Colonic mucosa (tissue), 4 donors: ENCODE results near the gene CHI3L2. TPM values are rescaled to one million over a fixed set of nuclear protein-coding genes. Genes with fewer than 3 reads are reported as not detected.

Experiments used
- DNase-seq: peaks from one replicate; pipeline ENCODE4 v3.0.0-alpha.2; 2020
- H3K27ac ChIP-seq: fragments of 200-600 bp; one replicate; pipeline ENCODE4 v1.8.0; 2021
- H3K27me3 ChIP-seq: fragments of 200-600 bp; one replicate; pipeline ENCODE4 v1.8.0; 2021
- H3K36me3 ChIP-seq: fragments of 200-600 bp; one replicate; pipeline ENCODE4 v1.8.0; 2021
- H3K4me1 ChIP-seq: fragments of 200-600 bp; one replicate; pipeline ENCODE4 v1.8.0; 2021; ENCODE audit warnings: mild to moderate bottlenecking
- H3K4me3 ChIP-seq: fragments of 200-600 bp; one replicate; pipeline ENCODE4 v1.8.0; 2021
- H3K9ac ChIP-seq, 2 donors: one replicate each; pipeline ENCODE4 v1.7.0; 2013; ENCODE audit warnings: control low read depth in 2 of 2, low read depth in 2 of 2, low read length in 2 of 2
- H3K9me3 ChIP-seq: fragments of 200-600 bp; one replicate; pipeline ENCODE4 v1.8.0; 2021
- CTCF ChIP-seq: fragments of 200-600 bp; IDR thresholded peaks from one replicate; pipeline ENCODE4 v1.8.0; 2022; ENCODE audit warnings: antibody characterized with exemption, mild to moderate bottlenecking
- intact Hi-C: fragments of 100-400 bp; cut with DNase I; formaldehyde crosslinking; loops from one replicate; pipeline ENCODE4 v1.14.1; 2022
- total RNA-seq, 2 donors: library from RNA; stranded (reverse); fragmentation: NEBNext Ultra II Directional in 1 of 2; extraction: Animal tissue kit (Norgen Biotek cat#: 25700) in 1 of 2; gene quantifications; one replicate each; pipeline ENCODE4 v1.2.1, GENCODE V29; 2021
- donor health status: healthy.
- donor health status: DM: no; HTN: no; CAD: no.
- donor health status: DM: no; HTN: no; CAD: no.

CHI3L2 gene
- total RNA-seq, 2 donors from 2014 or later = 0.49 to 0.53 TPM

- H3K27ac ChIP-seq = peak overlapping the region; percentile 68
- DNase-seq = no peak
- intact Hi-C loops = no loop called here
Measured at GRCh38 chr1:111195002-111195684, 32.4 kb upstream of the CHI3L2 start.

DNA sequence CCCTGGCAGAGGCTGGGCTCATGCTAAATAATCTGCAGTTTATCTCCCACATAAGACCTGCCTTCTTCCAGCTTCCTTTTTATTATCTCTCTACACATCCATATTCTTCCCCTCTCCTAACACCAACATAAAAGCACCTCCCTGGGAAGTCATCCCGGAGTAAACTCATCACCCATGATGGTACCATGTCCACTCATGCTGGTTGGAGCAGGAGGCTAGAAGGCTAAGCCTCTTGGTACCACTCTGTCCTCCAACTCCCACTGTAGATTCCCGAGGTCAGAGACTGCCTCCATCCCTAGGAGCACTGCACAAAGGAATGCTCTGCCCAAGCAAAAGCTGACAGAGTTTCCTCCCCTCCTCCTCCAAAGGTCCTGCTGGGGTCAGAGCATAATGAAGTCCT lies 31.3 kb upstream of the CHI3L2 start:
- Histone ChIP-seq H3K27me3 (no peaks in the 10 kb centered on the region), H3K4me1 (peaks cover 14% of the 10 kb centered on the region), H3K27ac (no peak overlapping the region), H3K9ac (no peak overlapping the region), H3K9me3 (no peaks in the 10 kb centered on the region), H3K4me3 (no peak overlapping the region), H3K36me3 (peaks cover 6% of the 10 kb centered on the region)
- intact Hi-C loops = no loop called here
- DNase-seq = no peak
- TF ChIP-seq CTCF = no peak

More at GRCh38 chr1:111195002-111195684, 32.4 kb upstream of the CHI3L2 start:
- Histone ChIP-seq H3K36me3 (peaks cover 6% of the 10 kb centered on the region), H3K9ac (no peak overlapping the region), H3K4me1 (peaks cover 5% of the 10 kb centered on the region), H3K4me3 (no peak overlapping the region), H3K9me3 (no peaks in the 10 kb centered on the region), H3K27me3 (no peaks in the 10 kb centered on the region)
- TF ChIP-seq CTCF = no peak

- no peak for TF ChIP-seq CTCF
- Histone ChIP-seq H3K9me3 (no peaks in the 10 kb centered on the region), H3K4me3 (peak overlapping the region; percentile 14), H3K27me3 (no peaks in the 10 kb centered on the region), H3K36me3 (peaks cover 6% of the 10 kb centered on the region), H3K4me1 (peaks cover 24% of the 10 kb centered on the region), H3K27ac (peak overlapping the region; percentile 92), H3K9ac (peak overlapping the region; percentile 29 to 42)
- DNase-seq = peak; percentile 42
- intact Hi-C loops = no loop called here
Measured at GRCh38 chr1:111197598-111198284, 29.8 kb upstream of the CHI3L2 start.

DNA sequence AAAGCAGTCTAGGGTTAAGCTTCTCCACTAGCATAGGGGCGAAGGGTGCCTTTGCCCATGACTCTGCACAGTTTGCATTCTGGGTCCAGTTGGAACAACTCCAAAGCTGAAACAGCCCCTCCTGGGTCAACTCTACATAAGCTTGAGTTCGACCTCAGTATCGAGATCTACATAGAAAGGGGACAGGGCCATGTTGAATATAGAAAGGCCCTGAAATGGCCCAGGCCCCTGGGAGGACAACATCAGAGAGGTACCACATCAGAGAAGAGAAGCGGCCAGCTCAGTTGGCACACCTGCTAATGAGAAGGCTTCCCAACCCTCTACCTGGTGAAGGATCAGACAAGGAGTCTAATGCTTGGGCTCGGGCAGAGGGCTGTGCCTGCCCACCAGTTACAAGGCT lies 28.7 kb upstream of the CHI3L2 start:
- Histone ChIP-seq H3K9ac (peak overlapping the region; percentile 42 to 46), H3K27ac (peak overlapping the region; percentile 92), H3K36me3 (peaks cover 6% of the 10 kb centered on the region), H3K4me3 (peak overlapping the region; percentile 14), H3K27me3 (no peaks in the 10 kb centered on the region), H3K4me1 (peaks cover 23% of the 10 kb centered on the region), H3K9me3 (no peaks in the 10 kb centered on the region)
- no peak for TF ChIP-seq CTCF
- intact Hi-C loops = no loop called here
- DNase-seq = no peak

GRCh38 chr1:111199329-111199728 lies 28.2 kb upstream of the CHI3L2 start:
- H3K36me3 ChIP-seq = peaks cover 6% of the 10 kb centered on the region
- DNase-seq = no peak
- no peaks in the 10 kb centered on the region for H3K9me3 ChIP-seq
- peak overlapping the region; percentile 14 for H3K4me3 ChIP-seq
- peaks cover 23% of the 10 kb centered on the region for H3K4me1 ChIP-seq
- no peak for TF ChIP-seq CTCF
- no peaks in the 10 kb centered on the region for H3K27me3 ChIP-seq
- peak overlapping the region; percentile 42 to 46 for H3K9ac ChIP-seq
- peak overlapping the region; percentile 92 for H3K27ac ChIP-seq
- intact Hi-C loops = no loop called here
